KG1 (cell line): Measurements from ENCODE around the gene SDK1.

Source experiments
- DNase-seq: peaks from one replicate; lab custom pipeline; 2025; lab: John Stamatoyannopoulos, UW

The SDK1 gene

DNA sequence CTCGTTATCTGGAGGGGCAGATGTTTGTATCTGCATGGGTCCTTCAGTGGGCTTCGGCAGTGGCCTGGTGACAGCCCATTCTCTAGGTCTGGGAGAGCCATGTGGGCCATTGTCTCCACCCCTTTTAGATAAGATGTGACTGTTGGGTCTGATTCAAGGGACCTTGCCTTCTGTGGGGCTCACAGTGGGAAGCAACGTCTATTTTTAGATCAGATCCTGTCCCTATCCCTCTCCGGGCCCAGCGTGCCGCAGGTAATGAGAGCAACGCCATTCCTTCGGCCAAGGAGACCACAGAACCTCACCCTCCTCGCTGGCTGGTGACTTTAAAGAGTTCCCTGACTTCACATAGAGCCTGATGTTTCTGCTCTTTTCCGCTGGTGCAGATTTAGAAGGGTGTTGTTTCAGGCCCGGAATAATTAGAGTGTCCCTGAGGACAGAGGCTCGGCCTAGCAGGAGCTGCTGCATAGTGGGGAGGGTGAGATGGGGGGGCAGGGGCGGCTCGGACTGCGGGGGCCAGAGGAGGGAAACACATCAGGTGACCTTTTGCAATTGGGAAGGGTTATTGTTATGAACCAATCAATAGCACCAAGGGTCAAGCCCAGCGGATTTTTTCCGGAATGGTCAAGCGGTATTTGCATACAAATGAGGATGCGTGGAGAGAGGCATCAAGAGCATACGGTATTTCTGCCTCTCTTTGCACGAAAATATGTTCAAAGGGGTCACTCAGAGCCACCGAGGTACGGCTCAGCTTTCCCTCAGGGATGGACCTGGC lies 878.0 kb downstream of the SDK1 start:
- DNase-seq, result no peak

DNA sequence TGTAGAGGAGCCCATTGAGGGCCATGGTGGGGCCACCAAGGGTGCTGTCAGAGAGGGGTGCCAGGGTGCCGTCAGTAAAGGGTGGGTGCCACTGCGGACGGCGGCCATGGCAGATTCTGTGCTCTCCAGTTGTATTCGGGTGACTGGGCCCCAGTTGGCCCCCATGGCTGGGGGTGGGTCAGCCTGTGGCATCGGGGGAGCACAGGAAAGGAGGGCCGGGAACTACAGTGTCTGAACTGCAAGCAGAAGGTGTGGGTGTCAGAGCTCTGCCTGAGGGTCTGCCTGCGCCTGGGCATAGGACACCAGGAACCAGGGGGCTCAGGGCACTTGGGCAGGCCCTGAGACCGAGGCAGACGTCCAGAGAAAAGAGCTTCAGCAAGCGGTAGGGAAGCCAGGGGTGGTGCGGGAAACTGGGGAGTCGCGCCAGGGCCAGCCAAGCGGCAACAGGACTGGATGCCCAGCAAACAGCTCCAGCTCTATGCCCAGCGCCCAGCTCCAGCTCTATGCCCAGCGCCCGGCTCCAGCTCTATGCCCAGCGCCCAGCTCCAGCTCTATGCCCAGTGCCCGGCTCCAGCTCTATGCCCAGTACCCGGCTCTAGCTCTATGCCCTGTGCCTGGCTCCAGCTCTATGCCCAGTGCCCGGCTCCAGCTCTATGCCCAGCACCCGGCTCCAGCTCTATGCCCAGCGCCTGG lies 878.8 kb downstream of the SDK1 start:
- DNase-seq, result no peak

DNA sequence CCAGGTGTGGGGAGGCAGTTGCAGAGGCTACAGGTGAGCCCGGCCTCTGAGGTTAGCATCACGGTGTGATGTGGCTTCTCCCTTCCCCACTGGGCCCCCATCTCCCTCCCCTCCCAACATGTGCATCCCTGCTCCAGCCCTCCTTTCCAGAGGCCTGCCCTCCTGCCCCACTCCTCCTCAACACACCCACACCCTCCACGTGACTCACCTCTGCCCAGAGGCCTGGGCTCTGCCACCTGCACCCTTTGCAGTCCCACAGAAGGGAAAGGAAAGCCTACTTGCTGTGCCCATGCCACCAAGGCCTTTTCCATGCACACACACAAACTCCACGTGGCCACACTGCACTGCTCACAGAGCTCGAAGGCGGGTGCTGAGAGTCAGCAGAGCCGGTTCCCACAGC lies 880.4 kb downstream of the SDK1 start:
- no peak for DNase-seq

DNA sequence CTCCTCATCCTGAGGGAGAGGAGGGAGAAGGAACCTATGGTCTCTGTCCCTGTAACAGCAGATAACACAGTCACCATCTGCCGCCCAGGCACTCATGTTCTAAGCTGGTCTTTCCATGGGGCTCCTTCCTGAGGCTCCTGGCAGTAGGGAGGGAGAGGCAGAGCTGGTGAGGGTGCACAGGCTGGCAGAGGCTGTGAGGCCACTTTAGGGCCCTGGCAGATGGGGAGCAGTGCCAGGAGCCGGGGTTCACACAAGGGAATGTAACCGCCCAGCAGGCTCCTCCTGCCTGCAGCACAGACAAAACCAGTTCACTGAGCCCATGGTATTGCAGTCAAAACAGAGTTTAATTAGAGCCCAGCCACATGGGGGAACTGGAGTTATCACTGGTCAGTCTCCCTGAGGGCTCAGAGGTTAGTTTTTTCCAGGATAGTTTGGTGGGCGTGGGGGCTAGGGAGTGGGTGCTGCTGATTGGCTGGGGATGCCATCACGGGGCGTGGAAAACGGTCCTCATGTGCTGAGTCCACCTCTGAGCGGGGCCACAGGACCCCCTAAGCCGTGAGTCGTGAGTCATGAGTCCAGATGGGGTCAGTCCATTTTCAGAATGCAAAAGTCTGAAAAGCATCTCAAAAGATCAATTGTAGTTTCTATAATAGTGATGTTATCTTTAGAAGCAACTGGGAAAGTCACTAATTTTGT lies 881.7 kb downstream of the SDK1 start:
- DNase-seq, result no peak

DNA sequence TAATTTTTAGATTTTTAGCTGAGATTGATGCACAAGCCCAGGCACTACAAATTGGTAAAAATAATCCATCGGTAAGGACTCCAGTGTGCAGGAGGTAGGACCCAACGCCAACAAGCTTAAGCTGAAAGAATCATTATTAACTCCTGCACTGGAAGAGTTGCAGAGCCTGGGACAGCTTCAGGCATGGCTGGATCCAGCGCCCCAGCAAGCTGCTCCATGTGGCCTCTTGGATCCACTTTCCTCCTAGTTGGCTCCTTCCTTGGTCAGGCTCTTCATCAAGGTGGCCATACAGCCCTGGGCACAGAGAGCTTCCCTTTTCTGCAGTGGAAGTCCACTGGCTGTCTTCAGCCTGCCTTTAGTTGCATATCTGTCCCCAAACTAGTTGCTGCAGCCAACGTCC lies 883.6 kb downstream of the SDK1 start:
- DNase-seq, result no peak

DNA sequence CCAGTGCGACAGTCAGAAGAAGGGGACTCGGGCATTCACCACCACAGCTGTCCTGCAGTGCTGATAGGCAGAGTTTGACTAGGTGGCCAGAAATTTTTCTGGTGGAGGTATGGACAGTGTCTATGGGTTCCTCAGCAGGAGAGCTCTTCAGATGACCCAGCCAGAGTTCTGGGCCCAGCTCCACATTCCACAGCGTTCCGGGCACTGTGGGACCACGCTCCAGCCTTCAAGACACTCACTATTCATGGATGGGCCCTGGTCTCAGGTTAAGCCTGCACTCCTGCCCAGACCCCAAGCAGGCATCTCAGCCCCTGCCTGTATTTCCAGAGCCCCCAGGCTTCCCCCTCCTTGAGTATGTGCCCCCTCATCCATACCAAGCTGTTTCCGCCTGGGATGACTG lies 884.1 kb downstream of the SDK1 start:
- DNase-seq, result no peak

DNA sequence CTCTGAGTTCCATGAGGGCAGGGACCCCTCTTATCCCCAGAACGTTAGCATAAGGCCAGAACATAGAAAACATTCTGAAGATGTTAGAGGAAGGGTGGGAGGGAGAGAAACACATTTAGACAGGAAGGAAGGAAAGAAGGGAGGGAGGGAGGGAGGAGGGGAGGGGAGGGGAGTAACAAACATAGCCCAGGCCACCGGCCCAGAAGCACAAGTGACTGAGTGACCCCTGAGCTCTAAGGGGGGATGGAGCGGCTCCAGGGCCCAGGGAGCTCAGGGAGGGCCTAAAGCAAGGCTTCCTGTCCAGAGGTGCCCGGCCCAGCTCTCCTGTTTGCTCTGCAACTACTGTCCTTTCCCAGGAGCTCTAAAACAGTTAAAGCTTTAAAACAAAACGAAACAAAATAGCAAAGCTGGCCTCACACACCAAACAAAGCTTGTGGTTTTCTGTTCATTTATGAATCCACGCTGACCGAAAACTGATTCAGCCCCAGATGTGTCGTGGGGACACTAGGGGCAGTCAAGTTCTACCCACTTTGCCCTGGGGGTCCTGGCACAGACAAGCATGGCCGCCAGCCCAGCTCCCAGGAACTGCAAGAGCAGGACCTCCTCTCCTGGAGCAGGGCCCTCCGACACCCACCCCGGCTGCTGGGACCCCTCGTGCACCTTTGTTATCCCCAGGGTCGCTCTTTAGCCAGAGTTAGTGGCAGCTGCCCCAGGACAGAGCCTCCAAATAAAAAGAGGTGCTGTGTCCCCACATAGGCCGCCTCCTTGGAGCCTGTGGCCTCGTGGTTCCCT lies 884.9 kb downstream of the SDK1 start:
- DNase-seq, result no peak

DNA sequence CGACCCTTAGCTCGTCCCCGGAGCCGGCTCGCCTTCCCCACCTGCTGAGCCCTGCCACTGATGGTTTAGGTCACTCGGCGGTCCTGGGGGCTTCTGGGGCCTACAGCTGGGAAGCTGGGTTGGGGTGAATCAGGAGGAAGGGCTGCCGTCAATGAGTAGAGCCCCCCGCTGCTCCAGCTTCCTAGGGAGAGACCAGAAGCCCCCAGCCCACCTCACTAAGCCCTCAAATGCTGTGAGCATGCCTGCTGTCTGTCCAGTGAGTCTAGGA lies 885.4 kb downstream of the SDK1 start:
- no peak for DNase-seq

DNA sequence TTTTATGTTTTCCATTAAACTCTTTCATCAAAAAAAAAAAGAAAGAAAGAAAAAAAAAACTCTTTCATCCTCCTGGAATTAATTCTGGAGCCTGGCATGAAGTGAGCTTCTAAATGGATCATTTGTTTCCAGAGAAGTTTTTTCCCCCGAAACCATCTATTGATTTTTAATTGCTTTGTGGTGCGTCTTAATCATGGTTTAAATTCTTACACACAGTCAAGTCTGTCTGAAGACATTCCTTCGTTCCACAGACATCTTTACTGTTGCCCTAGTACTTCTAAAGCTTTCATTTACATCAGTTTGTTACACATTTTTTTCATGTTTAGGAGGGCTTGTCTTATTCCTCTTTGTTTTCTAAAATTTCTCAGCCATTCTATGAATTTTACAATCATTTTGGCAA lies 887.6 kb downstream of the SDK1 start:
- no peak for DNase-seq

DNA sequence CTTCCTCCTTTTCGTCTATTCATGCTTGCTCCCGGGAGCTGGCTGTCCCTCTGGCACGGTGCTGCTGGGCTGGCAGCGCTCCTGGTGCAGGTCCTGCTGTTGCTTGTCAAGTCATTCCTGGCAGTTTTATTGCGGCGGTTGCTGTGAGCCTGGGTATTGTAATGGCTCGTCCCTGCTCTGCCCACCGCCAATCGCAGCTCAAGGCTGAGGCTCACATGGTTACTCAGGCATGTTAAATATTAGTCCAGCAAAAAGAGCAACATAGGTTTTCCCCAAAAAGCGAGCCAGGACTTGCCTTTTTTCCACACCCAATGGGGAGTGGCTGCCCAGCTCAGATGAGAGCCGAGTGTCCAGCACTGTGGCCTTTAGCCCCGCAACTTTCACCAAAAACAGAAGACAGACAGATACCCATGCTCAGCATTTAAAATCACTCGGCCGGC lies 888.1 kb downstream of the SDK1 start:
- no peak for DNase-seq

DNA sequence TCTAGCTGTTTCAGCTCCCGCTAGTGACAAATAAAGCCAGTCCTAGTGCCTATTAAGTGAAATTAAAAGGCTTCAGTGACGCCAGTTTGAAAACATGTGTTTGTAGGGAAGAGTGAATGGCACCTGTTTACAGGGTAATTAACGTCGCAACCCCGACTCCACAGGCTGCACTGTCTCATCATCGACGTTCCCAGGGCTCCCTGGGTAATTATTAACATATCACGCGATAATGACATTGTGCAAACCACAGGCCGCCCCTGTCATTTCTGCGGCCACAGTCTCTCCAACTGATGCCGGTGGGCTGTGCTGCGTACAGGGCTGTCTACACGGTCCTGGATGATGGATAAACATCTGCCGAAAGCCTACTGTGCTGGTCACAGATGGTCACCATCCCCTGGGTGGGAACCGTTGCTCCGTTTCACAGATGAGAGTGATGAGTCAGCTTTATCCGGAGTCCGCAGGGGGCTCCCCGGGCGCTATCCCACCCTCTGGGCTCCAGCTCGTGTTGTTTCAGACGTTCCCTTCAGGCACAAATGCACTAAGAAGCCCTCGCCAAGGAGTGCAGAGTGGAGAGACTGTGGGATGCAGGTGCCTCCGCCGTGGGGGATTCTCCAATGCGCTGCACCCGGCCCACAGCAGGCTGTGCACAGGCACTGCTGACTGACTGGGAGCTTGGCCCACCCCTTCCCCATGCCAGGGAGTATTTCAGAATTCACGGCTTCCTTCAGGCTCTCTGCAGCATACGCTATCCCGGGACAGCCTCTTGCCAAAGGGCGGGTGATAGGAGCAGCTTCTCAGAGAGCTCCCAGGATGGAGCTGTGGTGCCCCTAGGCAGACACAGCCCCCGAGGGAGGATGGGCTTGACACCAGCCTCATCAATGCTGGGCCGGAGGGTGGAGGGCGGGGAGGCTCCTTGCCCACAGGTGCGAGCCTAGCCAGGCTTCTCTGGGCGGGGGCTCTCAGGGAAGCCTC lies 889.2 kb downstream of the SDK1 start:
- DNase-seq, result no peak

DNA sequence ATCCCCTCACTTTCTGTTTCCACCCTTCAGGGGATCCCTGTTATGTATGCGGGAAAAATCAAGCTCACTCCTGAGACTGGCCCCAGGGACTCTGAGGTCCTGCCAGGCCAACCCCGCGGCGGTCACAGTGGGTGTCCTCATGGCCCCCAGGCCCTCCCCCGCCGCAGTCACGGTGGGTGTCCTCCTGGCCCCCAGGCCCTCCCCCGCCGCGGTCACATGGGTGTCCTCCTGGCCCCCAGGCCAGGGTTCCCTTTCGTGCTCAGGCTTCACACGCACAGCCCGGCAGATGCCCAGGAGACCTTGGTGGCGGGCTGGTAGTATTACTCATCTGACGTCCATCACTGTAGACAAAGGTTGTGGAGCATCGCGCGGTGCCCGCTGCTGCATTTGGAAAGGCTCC lies 890.0 kb downstream of the SDK1 start:
- DNase-seq, result no peak

DNA sequence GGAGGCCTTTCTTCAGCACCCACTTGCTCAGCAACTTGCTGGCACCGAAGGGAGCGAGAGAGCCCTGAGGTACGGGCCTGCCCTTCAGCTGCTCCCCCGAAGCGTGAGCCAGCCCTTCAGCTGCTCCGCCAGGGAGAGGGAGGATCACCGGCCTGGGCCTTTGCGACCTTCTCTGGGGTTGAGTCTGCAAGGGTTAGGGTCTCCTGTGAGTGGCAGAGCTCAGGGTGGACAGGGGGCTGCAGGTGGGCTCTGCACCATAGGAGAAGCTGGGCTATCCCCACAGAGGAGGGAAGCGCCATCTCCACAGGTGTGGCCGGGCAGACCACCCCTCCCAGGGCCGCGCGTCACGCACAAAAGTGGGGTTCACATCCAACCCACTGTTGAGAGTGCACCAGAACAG lies 890.5 kb downstream of the SDK1 start:
- DNase-seq, result no peak

DNA sequence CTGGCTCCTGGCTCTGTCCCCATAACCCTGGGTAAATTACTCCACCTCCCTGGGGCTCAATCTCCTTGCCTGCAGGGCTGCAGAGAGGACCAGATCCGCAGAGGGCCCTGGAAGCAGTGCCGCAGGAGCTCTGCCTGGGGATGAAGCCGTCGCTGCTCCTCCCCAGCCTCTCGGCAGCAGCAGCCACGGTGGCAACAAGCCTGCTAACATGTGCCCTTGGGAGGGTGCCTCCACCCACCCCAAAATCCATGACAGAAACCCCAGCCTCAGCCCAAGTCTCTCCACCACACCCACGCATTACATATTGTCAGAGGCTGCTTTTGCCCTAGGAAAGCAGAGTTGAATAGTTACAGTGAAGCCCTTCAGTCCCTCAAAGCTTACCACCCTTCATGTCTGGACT lies 894.6 kb downstream of the SDK1 start:
- DNase-seq, result no peak

DNA sequence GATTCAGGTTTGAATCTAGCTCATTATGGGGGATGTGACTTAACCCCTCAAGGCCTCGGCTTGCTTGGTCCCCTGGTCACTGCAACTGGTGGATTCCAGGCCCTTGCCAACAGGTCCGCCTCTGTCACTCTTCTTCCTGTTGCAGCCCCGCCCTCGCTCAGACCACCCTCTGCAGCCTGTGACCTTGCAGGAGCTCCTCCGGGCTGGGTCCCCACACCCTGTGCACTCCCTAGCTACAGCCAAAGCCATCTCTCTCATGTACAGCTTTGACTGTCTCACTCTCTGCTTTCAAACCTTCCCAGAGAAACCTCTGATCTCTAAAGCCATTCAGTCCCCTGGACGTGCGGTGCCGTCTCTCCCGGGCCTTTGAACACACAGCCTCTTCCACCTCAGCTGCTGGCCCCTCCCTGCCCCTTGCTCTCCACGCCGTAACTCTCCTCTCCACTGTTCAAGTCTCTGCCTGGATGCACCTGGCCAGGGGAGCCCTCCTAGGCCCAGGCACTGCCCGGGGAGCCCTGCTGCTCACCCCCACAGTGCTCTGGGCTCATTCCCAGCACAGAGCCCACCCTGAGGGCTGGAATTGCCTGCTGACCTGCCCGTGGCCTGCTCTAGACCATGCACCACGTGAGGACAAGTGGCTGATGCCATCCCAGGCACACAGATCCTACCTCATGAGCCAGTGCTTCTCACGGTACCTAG lies 895.2 kb downstream of the SDK1 start:
- no peak for DNase-seq

DNA sequence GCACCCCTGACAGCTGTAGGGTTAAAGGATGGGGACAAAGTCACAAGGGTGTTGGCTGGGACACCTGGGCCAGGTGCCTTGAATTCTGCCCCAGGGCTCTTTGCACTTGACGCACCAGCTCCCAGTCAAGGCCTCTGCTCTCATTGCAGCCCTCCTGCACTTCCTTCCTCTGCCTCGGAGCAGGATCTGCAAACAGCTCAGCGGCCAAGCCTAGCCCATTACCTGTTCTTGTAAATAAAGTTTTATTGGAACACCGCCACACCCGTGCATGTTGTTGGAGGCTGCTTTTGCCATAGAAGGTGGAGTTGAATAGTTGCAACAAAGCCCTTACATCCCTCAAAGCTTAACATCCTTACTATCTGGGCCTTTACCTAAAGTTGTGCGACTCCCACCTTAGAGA lies 897.2 kb downstream of the SDK1 start:
- DNase-seq, result no peak

DNA sequence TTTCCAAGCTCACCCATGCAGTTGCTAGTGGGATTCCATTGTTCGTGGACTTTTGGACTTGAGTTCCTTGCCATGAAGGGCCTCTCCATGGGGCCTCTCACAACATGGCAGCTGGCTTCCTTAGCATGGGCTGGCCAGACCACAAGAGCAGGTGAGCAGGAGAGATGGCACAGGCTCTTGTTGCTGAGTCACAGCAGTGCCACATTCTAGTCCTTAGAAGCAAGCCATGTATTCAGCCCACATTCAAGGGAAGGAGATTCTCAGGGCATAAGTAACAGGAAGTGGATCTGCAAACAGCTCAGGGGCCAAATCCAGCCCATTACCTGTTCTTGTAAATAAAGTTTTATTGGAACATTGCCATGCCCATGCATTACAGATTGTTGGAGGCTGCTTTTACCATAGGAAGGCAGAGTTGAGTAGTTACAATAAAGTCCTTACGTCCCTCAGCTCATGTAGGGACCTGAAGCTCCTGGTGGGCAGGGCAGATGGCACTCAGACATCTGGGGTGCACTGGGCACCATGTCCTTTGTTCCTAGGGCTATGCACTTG lies 899.6 kb downstream of the SDK1 start:
- DNase-seq, result no peak

DNA sequence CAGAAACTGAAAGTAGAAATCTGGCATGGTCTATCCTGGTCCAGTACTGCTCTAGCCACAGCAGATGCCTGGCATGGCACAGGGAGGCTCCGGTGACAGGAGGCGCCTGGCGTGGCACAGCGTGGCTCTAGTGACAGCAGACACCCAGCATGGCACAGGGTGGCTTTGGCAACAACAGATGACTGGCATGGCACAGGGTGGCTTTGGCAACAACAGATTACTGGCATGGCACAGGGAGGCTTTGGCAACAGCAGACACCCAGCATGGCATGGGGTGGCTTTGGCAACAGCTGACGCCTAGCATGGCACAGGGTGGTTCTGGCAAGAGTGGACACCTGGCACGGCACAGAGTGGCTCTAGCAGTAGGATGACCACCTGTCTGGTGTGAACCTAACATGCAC lies 900.5 kb downstream of the SDK1 start:
- DNase-seq, result no peak

DNA sequence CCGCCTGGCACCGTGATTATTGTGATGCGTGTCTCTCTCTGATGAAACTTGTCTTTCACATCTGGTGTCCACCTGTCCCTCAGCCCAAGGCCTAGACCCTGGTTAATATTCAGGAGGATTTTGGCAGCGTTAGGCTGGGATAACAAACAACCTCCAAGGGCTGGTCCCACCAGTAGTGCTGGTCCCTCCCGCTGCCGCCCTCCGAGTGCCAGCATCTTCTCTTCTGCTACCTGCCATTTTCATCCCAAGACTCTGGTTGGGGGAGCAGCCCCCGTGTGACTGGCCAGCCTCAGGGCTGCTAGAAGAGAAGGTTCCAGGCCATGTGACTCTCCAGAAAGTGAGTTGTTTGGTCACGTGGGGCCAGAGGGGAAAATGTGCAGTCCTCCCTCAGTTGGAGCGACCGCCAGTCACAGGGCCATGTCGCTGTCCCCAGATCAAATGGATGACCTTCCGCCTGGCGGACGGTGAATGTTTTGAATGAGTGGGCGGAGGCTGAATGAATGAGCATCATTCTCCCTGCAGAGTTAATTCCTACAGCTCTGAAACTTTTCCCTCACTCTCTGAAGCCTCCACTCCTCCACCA lies 901.2 kb downstream of the SDK1 start:
- no peak for DNase-seq

DNA sequence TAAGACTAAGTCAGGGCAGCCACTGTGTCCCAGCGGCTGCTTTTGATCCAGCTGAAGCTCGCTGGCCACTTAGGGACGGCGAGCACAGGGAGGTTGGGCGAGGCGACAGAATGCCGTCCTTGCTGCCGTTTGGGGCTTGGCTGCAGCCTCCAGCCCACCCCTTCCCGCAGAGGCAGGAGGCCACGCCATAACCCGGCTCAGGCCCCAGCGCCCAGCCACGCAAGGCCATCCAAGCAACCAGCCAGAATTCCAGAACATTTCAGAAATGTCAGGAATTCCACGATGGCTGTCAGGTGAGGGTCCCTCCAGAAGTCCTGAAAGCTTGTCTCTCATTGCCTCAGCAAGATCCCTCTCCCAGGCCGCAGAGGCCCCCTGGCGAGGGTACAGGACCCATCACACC lies 901.9 kb downstream of the SDK1 start:
- DNase-seq, result no peak
